Chondrocyte (in vitro differentiated cells): ENCODE data around the gene BDNF. TPM values are rescaled to one million over a fixed set of nuclear protein-coding genes. Genes with fewer than 3 reads are reported as not detected.

ENCODE experiments used
- DNase-seq: peaks from one replicate; pipeline ENCODE4 v3.0.0; 2021; ENCODE audit warnings: mixed read lengths, low spot score
- H3K27ac Mint-ChIP-seq: one replicate; pipeline ENCODE4 v1.8.0; 2021; ENCODE audit warnings: mild to moderate bottlenecking, moderate library complexity, mixed read lengths; ENCODE audit not compliant: unreplicated experiment
- H3K27me3 Mint-ChIP-seq: 2 replicates; pipeline ENCODE4 v1.8.0; 2021; ENCODE audit warnings: low read depth, mixed read lengths
- H3K36me3 Mint-ChIP-seq: 2 replicates; pipeline ENCODE4 v1.8.0; 2021; ENCODE audit warnings: low read depth, mixed read lengths
- H3K4me1 Mint-ChIP-seq: 2 replicates; pipeline ENCODE4 v1.8.0; 2021; ENCODE audit warnings: low read depth, mild to moderate bottlenecking, mixed read lengths
- H3K4me3 Mint-ChIP-seq: one replicate; pipeline ENCODE4 v1.8.0; 2021; ENCODE audit warnings: mild to moderate bottlenecking, moderate library complexity, mixed read lengths; ENCODE audit not compliant: unreplicated experiment
- H3K9me3 Mint-ChIP-seq: 2 replicates; pipeline ENCODE4 v1.8.0; 2021; ENCODE audit warnings: low read depth, mixed read lengths
- total RNA-seq: library from RNA; stranded (reverse); gene quantifications from 3 replicates; pipeline ENCODE4 v1.2.1, GENCODE V29; 2021
- TF ChIP-seq, protein P1 (sequence below): fragments of 200-600 bp; sonication (generic); IDR thresholded peaks from 2 replicates; pipeline ENCODE4 v1.5.0; 2021; ENCODE audit warnings: antibody characterized with exemption, mild to moderate bottlenecking, moderate library complexity

Gene BDNF
- total RNA-seq, 1 donor from 2014 or later, result 4.1 TPM

DNA sequence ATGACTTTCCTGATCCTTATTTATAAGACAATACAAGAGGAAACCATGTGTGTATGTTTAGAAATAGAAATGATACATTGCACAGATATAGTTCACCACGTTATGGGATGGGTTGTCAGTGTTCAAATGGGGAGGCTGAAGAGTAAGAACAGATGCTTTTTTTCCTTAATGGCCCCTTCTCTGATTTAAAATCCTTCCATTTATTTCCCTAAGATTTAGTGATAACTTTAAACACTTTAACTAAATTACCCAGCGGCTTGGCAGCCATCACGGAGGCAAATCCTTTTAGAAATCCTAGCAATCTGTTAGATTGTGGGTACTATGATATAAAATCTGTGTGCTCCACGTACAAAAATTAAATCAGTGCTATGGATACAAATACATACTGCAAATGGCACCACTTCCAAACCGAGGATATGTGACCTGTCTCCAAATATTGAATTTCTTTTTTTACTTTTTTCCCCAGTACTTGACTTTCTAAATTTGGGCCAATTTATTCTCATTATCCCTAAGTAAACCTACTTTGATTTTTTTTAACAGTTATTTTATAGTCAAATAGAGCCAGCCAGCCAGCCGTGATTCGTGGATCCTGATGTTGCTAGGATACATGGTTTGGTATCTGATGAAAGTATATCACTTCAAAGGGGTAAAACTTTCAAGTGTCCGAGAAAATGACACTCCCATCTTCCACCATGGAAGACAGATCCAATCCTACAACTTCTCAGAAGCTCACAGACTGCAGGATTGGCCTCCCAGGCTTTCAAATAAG, 46.1 kb downstream of the BDNF start:
- H3K4me1 Mint-ChIP-seq, result no peaks in the 10 kb centered on the region
- H3K4me3 Mint-ChIP-seq, result no peak overlapping the region
- no peaks in the 10 kb centered on the region for H3K27me3 Mint-ChIP-seq
- DNase-seq, result no peak
- no peak overlapping the region for H3K27ac Mint-ChIP-seq
- H3K9me3 Mint-ChIP-seq, result peaks cover 2% of the 10 kb centered on the region
- peaks cover 10% of the 10 kb centered on the region for H3K36me3 Mint-ChIP-seq
- TF ChIP-seq, protein P1, sequence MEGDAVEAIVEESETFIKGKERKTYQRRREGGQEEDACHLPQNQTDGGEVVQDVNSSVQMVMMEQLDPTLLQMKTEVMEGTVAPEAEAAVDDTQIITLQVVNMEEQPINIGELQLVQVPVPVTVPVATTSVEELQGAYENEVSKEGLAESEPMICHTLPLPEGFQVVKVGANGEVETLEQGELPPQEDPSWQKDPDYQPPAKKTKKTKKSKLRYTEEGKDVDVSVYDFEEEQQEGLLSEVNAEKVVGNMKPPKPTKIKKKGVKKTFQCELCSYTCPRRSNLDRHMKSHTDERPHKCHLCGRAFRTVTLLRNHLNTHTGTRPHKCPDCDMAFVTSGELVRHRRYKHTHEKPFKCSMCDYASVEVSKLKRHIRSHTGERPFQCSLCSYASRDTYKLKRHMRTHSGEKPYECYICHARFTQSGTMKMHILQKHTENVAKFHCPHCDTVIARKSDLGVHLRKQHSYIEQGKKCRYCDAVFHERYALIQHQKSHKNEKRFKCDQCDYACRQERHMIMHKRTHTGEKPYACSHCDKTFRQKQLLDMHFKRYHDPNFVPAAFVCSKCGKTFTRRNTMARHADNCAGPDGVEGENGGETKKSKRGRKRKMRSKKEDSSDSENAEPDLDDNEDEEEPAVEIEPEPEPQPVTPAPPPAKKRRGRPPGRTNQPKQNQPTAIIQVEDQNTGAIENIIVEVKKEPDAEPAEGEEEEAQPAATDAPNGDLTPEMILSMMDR, result no peak

DNA sequence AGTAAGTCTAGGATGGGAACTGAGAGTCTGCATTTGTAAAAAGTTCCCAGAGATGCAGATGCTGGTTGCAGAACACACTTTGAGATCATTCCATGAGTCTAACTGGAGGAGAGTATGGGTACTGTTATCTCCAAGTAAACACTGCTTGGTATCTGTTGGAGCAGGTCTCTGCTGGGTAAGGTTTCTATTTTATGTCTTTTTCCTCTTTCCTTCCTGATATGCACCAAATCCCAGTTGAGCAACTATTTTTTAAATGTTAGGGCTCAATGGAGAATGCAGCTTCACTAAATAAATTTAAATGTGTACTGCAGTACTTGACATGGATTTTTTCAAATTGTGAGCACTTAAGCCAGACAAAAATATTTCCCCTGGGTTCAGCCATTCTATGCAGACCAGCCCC, 48.5 kb downstream of the BDNF start:
- DNase-seq, result no peak
- Mint-ChIP-seq H3K27ac (no peak overlapping the region), H3K4me1 (no peaks in the 10 kb centered on the region), H3K4me3 (no peak overlapping the region), H3K36me3 (peaks cover under 1% of the 10 kb centered on the region), H3K9me3 (no peaks in the 10 kb centered on the region), H3K27me3 (no peaks in the 10 kb centered on the region)
- TF ChIP-seq, protein P1, result no peak

GRCh38 chr11:27650988-27651387, 49.3 kb downstream of the BDNF start:
- TF ChIP-seq, protein P1, result no peak
- H3K27ac Mint-ChIP-seq, result no peak overlapping the region
- H3K4me1 Mint-ChIP-seq, result no peaks in the 10 kb centered on the region
- no peaks in the 10 kb centered on the region for H3K36me3 Mint-ChIP-seq
- H3K27me3 Mint-ChIP-seq, result no peaks in the 10 kb centered on the region
- no peaks in the 10 kb centered on the region for H3K9me3 Mint-ChIP-seq
- no peak overlapping the region for H3K4me3 Mint-ChIP-seq
- DNase-seq, result no peak

DNA sequence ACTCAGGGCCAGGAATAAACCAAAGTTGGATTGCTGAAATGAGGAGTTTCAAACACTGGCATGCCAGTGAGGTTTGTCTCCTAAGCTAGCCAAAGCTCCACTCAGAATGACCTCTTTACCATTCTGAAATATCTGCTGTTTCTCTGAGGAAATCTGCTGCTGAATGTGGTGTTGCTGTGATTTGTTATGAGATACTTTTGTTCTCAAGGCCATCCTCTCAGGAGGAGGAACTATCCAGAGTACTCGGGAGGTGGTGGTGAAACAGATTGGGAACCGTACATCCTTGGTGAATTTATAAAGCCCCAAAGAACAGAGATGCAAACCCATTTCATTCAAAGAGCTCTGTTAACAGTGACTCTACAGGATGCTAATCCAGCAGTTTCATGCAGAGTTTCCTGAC, 50.5 kb downstream of the BDNF start:
- no peaks in the 10 kb centered on the region for H3K4me1 Mint-ChIP-seq
- H3K36me3 Mint-ChIP-seq, result no peaks in the 10 kb centered on the region
- TF ChIP-seq, protein P1, result no peak
- H3K27me3 Mint-ChIP-seq, result no peaks in the 10 kb centered on the region
- H3K27ac Mint-ChIP-seq, result no peak overlapping the region
- no peaks in the 10 kb centered on the region for H3K9me3 Mint-ChIP-seq
- DNase-seq, result no peak
- no peak overlapping the region for H3K4me3 Mint-ChIP-seq

GRCh38 chr11:27648840-27649239, 51.4 kb downstream of the BDNF start:
- H3K27ac Mint-ChIP-seq, result no peak overlapping the region
- H3K36me3 Mint-ChIP-seq, result no peaks in the 10 kb centered on the region
- H3K27me3 Mint-ChIP-seq, result no peaks in the 10 kb centered on the region
- TF ChIP-seq, protein P1, result no peak
- H3K4me1 Mint-ChIP-seq, result no peaks in the 10 kb centered on the region
- no peaks in the 10 kb centered on the region for H3K9me3 Mint-ChIP-seq
- no peak overlapping the region for H3K4me3 Mint-ChIP-seq
- DNase-seq, result no peak
